ENCODE data around the gene ARL15. TPM values are rescaled to one million over a fixed set of nuclear protein-coding genes. Genes with fewer than 3 reads are reported as not detected.

Gene ARL15
- total and polyA plus RNA-seq, 8 donors = 20.2 to 27.7 (median 25.1) TPM

DNA sequence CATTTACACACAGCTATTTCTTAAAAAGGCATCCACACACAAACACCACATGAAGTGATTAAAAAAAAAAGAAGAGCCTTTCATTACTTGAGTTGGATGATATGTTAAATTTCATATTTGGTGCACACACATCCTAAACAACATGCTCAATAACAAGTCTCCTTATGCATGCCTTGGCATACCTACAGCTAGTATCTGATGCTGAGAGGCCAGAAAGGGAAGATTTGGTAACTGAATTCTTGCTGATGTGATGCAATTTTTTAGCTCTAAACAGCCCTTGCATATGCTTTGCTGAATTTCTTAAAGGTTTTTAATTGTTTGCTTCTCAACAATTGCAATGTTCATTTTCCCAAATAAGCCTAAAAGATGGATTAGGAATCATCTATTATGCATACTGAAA is 338.8 kb downstream of the ARL15 start:
- Histone ChIP-seq H3K36me3 (no peaks in the 10 kb centered on the region), H3K27me3 (no peaks in the 10 kb centered on the region), H3K27ac (no peak overlapping the region), H3K4me1 (no peaks in the 10 kb centered on the region), H3K9me3 (no peaks in the 10 kb centered on the region), H3K4me3 (no peak overlapping the region)
- intact Hi-C loops (cut with DNase I) = no loop called here
- DNase-seq = no peak
- ATAC-seq = no peak
- TF ChIP-seq, protein P1, sequence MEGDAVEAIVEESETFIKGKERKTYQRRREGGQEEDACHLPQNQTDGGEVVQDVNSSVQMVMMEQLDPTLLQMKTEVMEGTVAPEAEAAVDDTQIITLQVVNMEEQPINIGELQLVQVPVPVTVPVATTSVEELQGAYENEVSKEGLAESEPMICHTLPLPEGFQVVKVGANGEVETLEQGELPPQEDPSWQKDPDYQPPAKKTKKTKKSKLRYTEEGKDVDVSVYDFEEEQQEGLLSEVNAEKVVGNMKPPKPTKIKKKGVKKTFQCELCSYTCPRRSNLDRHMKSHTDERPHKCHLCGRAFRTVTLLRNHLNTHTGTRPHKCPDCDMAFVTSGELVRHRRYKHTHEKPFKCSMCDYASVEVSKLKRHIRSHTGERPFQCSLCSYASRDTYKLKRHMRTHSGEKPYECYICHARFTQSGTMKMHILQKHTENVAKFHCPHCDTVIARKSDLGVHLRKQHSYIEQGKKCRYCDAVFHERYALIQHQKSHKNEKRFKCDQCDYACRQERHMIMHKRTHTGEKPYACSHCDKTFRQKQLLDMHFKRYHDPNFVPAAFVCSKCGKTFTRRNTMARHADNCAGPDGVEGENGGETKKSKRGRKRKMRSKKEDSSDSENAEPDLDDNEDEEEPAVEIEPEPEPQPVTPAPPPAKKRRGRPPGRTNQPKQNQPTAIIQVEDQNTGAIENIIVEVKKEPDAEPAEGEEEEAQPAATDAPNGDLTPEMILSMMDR (IDR thresholded peaks at IDR 0.05) = no peak

DNA sequence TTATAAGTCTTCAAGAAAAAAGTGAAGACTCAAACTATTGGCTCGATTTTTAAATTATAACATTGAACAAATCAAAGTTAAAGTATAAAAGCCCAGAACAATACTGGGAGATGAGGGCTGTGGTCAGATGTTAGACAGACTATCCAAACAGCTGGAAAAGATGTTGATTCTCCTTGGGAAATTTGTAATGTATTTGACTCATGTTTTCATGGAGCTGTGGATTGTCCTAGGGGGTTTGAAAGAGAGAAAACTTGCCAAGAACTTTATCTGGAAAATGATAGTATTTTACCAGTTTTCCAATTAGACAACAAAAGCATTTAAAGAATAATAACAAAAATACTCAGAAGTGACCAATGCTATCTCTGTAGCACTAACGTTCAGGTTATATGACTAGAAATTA is 339.2 kb downstream of the ARL15 start:
- Histone ChIP-seq H3K4me3 (no peak overlapping the region), H3K36me3 (no peaks in the 10 kb centered on the region), H3K9me3 (no peaks in the 10 kb centered on the region), H3K27ac (no peak overlapping the region), H3K27me3 (no peaks in the 10 kb centered on the region), H3K4me1 (no peaks in the 10 kb centered on the region)
- TF ChIP-seq, protein P1 (IDR thresholded peaks at IDR 0.05) = no peak
- ATAC-seq (no peak), DNase-seq (peak in 1 of 4 donors; percentile 21)
- intact Hi-C loops (cut with DNase I) = no loop called here

DNA sequence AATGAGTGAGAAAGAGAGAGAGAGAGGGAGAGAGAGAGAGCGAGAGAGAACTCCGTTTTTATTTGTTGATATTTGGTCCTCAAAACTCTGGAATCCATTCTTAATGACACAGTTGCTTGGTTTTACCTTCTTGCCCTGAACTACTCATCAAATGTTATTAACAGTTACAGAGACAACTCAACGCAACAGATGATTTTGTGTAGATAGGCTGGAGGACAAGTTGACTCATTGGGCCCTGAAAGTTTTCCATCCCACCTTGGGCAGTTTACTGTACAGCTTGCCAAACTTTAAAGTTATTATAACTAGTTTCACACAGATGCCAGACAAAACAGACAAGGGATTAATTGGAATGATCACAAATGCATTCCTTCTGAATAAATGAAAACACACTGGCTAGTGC is 339.9 kb downstream of the ARL15 start:
- no peak for ATAC-seq
- no peak for DNase-seq
- no peak overlapping the region for H3K4me3 ChIP-seq
- intact Hi-C loops (cut with DNase I) = no loop called here
- H3K36me3 ChIP-seq = no peaks in the 10 kb centered on the region
- H3K27me3 ChIP-seq = no peaks in the 10 kb centered on the region
- H3K4me1 ChIP-seq = no peaks in the 10 kb centered on the region
- no peak overlapping the region for H3K27ac ChIP-seq
- TF ChIP-seq, protein P1 (IDR thresholded peaks at IDR 0.05) = no peak
- H3K9me3 ChIP-seq = no peaks in the 10 kb centered on the region

DNA sequence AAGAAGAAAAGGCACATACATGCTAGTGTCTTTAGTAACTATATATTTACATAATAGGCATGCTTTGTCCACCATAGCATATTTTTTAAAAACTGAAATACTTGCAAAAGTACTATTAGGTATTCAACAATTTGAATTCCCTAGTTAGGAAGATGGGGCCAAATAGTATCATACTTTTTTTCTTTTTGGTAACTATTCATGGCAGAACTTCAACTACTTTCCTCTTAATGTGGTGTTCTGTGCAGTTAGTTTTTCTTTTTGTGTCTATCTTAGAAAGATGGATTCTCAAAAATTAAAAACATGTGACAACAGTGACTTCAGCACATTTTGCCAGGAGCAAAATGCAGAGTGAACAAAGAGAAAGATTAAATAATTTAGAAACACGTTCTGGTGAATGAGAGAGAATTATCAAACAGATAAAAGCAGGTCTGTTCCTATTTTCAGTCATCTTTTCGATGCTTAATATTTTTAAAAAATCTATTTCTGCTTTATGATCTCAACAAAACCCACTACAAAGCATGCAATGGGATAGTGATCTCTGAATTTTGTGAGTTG is 341.1 kb downstream of the ARL15 start:
- Histone ChIP-seq H3K4me3 (no peak overlapping the region), H3K4me1 (no peaks in the 10 kb centered on the region), H3K27ac (no peak overlapping the region), H3K36me3 (no peaks in the 10 kb centered on the region), H3K9me3 (no peaks in the 10 kb centered on the region), H3K27me3 (no peaks in the 10 kb centered on the region)
- DNase-seq (no peak), ATAC-seq (no peak)
- intact Hi-C loops (cut with DNase I) = no loop called here
- TF ChIP-seq, protein P1 (IDR thresholded peaks at IDR 0.05) = no peak

DNA sequence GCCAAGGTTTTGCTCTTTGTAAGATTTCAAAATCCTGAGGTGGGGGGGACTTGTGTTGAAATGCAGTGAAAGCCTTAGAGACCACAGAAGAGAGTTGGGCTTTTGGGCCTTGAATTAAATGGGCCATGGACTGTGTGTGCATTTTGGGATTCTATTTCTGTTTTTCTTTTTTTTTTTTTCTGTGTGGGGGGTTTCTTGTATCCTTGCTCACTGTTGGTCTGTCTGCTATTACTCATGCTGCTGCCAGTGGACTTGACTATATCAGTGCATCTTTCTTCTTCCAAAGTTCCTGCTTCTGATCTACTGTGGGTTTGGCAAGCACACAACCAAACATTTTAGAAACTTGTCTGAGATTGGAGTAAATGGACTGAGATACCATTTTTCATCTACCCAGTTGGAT is 344.9 kb downstream of the ARL15 start:
- Histone ChIP-seq H3K9me3 (no peaks in the 10 kb centered on the region), H3K27me3 (no peaks in the 10 kb centered on the region), H3K27ac (no peak overlapping the region), H3K4me3 (no peak overlapping the region), H3K4me1 (no peaks in the 10 kb centered on the region), H3K36me3 (no peaks in the 10 kb centered on the region)
- ATAC-seq (no peak), DNase-seq (no peak)
- TF ChIP-seq, protein P1 (IDR thresholded peaks at IDR 0.05) = no peak
- intact Hi-C loops (cut with DNase I) = no loop called here
